ENCODE measurements around the gene TMEM273. TPM values are rescaled to one million over a fixed set of nuclear protein-coding genes. Genes with fewer than 3 reads are reported as not detected.

The TMEM273 gene
- total and polyA plus RNA-seq, 10 of the 15 experiments (the other 5 are each of a cell fraction or from before 2014, with no cell fraction given): 10.3 to 46.3 (median 26.4) TPM

DNA sequence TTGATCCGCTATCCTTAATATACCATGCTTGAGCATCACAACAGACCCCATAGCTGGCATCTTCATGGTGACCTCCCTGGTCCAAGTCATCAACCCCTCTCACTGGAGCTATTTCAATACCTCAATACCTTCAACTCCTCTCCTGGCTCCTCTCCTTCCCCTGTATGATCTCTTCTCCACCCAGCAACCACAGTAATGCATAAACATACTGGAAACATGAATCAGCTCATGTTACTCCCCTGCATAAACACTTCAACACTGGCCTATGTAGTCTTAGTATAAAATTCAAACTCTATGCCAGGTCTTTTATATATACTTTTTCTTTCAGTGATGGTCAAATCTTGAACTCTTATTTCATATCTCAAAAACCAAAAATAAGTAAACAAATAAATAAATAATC is 31.8 kb upstream of the TMEM273 start:
- 39% methylated on average over 1 of the region's 1 CpG for WGBS (ENCODE audit: insufficient coverage, insufficient replicate concordance, low lambda C conversion rate, missing lambda C conversion rate)
- no peak for FAIRE-seq
- Histone ChIP-seq H2AFZ (ENCODE audit: control insufficient read depth, low read depth, low read length) (no peak overlapping the region), H3K27me3 (replicated peaks in 1 of 2; ENCODE audit: control insufficient read depth in 2 of 2, insufficient read depth in 2 of 2, low read length in 1 of 2) (no peaks in the 10 kb centered on the region; a peak in 3 of 4 replicates), H3K4me3 (no peak overlapping the region), H3K4me1 (ENCODE audit: control insufficient read depth, insufficient read depth, low read length) (no peaks in the 10 kb centered on the region), H4K20me1 (ENCODE audit: control insufficient read depth, insufficient read depth) (no peaks in the 10 kb centered on the region), H3K79me2 (ENCODE audit: control insufficient read depth, insufficient read depth, low read length) (no peaks in the 10 kb centered on the region), H3K27ac (ENCODE audit: control insufficient read depth, insufficient read depth) (no peak overlapping the region), H3K4me2 (ENCODE audit: control insufficient read depth, insufficient read depth) (no peak overlapping the region), H3K36me3 (ENCODE audit: control insufficient read depth in 2 of 2, insufficient read depth in 2 of 2, low read length in 1 of 2) (no peaks in the 10 kb centered on the region), H3K9ac (ENCODE audit: control insufficient read depth, insufficient read depth, low read length) (no peak overlapping the region), H3K9me3 (replicated peaks; ENCODE audit: control insufficient read depth, insufficient read depth, low read length) (no peaks in the 10 kb centered on the region; the same call in 2 of the 3 replicates)
- ATAC-seq: no peak
- ChIA-PET RAD21 (ENCODE audit: unreplicated experiment) (no interaction called here), SMC1A (ENCODE audit: uncharacterized antibody, unreplicated experiment) (interaction anchor here (1.0 kb wide), 1 partner anchor 48 kb away, joined by 3 read pairs; no protein-coding TSS in a partner anchor), CTCF (no interaction called here), POLR2A (no interaction called here)
- no TSS peak for BruUV-seq (replicated peaks)
- TF ChIP-seq POLR2A (IDR thresholded peaks at IDR 0.05; ENCODE audit: low read depth, low read length): no peak
- TF ChIP-seq, protein P1, sequence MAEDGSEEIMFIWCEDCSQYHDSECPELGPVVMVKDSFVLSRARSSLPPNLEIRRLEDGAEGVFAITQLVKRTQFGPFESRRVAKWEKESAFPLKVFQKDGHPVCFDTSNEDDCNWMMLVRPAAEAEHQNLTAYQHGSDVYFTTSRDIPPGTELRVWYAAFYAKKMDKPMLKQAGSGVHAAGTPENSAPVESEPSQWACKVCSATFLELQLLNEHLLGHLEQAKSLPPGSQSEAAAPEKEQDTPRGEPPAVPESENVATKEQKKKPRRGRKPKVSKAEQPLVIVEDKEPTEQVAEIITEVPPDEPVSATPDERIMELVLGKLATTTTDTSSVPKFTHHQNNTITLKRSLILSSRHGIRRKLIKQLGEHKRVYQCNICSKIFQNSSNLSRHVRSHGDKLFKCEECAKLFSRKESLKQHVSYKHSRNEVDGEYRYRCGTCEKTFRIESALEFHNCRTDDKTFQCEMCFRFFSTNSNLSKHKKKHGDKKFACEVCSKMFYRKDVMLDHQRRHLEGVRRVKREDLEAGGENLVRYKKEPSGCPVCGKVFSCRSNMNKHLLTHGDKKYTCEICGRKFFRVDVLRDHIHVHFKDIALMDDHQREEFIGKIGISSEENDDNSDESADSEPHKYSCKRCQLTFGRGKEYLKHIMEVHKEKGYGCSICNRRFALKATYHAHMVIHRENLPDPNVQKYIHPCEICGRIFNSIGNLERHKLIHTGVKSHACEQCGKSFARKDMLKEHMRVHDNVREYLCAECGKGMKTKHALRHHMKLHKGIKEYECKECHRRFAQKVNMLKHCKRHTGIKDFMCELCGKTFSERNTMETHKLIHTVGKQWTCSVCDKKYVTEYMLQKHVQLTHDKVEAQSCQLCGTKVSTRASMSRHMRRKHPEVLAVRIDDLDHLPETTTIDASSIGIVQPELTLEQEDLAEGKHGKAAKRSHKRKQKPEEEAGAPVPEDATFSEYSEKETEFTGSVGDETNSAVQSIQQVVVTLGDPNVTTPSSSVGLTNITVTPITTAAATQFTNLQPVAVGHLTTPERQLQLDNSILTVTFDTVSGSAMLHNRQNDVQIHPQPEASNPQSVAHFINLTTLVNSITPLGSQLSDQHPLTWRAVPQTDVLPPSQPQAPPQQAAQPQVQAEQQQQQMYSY (CRISPR knock-in tag; IDR thresholded peaks at IDR 0.05): no peak
- no peak for TF ChIP-seq KLF5 (IDR thresholded peaks at IDR 0.05; ENCODE audit: partially characterized antibody)
- TF ChIP-seq SREBF1 (IDR thresholded peaks at IDR 0.05; ENCODE audit: low read length): no peak
- no peak for TF ChIP-seq NBN (IDR thresholded peaks at IDR 0.05)
- no peak for TF ChIP-seq TCF7 (IDR thresholded peaks at IDR 0.05; ENCODE audit: borderline replicate concordance)
- TF ChIP-seq CBFB (IDR thresholded peaks at IDR 0.05; ENCODE audit: low read depth): no peak
- TF ChIP-seq KAT2A (conservative IDR thresholded peaks at IDR 0.05; ENCODE audit: control insufficient read depth, low read depth, low read length): no peak
- TF ChIP-seq, protein P2, sequence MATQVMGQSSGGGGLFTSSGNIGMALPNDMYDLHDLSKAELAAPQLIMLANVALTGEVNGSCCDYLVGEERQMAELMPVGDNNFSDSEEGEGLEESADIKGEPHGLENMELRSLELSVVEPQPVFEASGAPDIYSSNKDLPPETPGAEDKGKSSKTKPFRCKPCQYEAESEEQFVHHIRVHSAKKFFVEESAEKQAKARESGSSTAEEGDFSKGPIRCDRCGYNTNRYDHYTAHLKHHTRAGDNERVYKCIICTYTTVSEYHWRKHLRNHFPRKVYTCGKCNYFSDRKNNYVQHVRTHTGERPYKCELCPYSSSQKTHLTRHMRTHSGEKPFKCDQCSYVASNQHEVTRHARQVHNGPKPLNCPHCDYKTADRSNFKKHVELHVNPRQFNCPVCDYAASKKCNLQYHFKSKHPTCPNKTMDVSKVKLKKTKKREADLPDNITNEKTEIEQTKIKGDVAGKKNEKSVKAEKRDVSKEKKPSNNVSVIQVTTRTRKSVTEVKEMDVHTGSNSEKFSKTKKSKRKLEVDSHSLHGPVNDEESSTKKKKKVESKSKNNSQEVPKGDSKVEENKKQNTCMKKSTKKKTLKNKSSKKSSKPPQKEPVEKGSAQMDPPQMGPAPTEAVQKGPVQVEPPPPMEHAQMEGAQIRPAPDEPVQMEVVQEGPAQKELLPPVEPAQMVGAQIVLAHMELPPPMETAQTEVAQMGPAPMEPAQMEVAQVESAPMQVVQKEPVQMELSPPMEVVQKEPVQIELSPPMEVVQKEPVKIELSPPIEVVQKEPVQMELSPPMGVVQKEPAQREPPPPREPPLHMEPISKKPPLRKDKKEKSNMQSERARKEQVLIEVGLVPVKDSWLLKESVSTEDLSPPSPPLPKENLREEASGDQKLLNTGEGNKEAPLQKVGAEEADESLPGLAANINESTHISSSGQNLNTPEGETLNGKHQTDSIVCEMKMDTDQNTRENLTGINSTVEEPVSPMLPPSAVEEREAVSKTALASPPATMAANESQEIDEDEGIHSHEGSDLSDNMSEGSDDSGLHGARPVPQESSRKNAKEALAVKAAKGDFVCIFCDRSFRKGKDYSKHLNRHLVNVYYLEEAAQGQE (IDR thresholded peaks at IDR 0.05; ENCODE audit: low read depth, low read length): no peak
- no peak for TF ChIP-seq RCOR1 (conservative IDR thresholded peaks at IDR 0.05; ENCODE audit: low read depth, low read length)
- DNase-seq (ENCODE audit: low read depth, low spot score): no peak
- in situ Hi-C loops (cut with MboI) (no loop called here), intact Hi-C loops (cut with micrococcal nuclease; ENCODE audit: unreplicated experiment) (no loop called here)

Data from GM12878 (cell line).